Activated T-cell treated with anti-CD3 and anti-CD28 coated beads for 1 hour (primary cell): ENCODE results near the gene SEC24A.
"Not testable (repeated sequence)": the region's sequence is repeated elsewhere in the genome, so short reads cannot be mapped to it uniquely, and the experiment has no call there.

Experiments used
- DNase-seq: peaks from one replicate; pipeline ENCODE4 v3.0.0-alpha.2; 2020; ENCODE audit warnings: low read depth

Gene SEC24A

GRCh38 chr5:134749415-134749814 lies 100.8 kb downstream of the SEC24A start:
- DNase-seq, result no peak

- DNase-seq, result no peak
Observed at GRCh38 chr5:134758176-134758503, 109.6 kb downstream of the SEC24A start.

GRCh38 chr5:134758504-134759341 lies 110.1 kb downstream of the SEC24A start, which contains the start of gene DDX46:
Gene DDX46 (plus strand): TSS chr5:134758779. CDS start chr5:134758939, 160 bp downstream.
- DNase-seq, result peak; percentile 94

- not testable (repeated sequence) for DNase-seq
Observed at GRCh38 chr5:134767528-134768291, 119.1 kb downstream of the SEC24A start.

GRCh38 chr5:134769206-134769605 lies 120.6 kb downstream of the SEC24A start:
- DNase-seq, result no peak

GRCh38 chr5:134772461-134773125 lies 124.0 kb downstream of the SEC24A start:
- DNase-seq, result no peak

- no peak for DNase-seq
Observed at GRCh38 chr5:134777366-134777765, 128.8 kb downstream of the SEC24A start.
